Stimulated activated CD8-positive, alpha-beta memory T cell treated with anti-CD3 and anti-CD28 coated beads, Interleukin-7, amount 100 ng/mL, for 24 hours (primary cell): ENCODE measurements around the gene WDR27.
"Not testable (repeated sequence)": the region's sequence is repeated elsewhere in the genome, so short reads cannot be mapped to it uniquely, and the experiment has no call there.

Experiments used
- DNase-seq: peaks from one replicate; pipeline ENCODE4 v3.0.0-alpha.2; 2020; ENCODE audit warnings: low read depth

Gene WDR27

GRCh38 chr6:169601129-169601528 is 100.7 kb downstream of the WDR27 start:
- DNase-seq = not testable (repeated sequence)

GRCh38 chr6:169592558-169592957 is 109.3 kb downstream of the WDR27 start:
- no peak for DNase-seq

GRCh38 chr6:169591616-169592015 is 110.2 kb downstream of the WDR27 start:
- DNase-seq = no peak

GRCh38 chr6:169590376-169590939 is 111.4 kb downstream of the WDR27 start:
- no peak for DNase-seq

GRCh38 chr6:169589699-169590257 is 112.1 kb downstream of the WDR27 start:
- no peak for DNase-seq

- DNase-seq = no peak
Observed at GRCh38 chr6:169589293-169589692, 112.5 kb downstream of the WDR27 start.

GRCh38 chr6:169587975-169588374 is 113.9 kb downstream of the WDR27 start:
- DNase-seq = no peak

- DNase-seq = no peak
Observed at GRCh38 chr6:169583886-169584541, 117.8 kb downstream of the WDR27 start.

- no peak for DNase-seq
Observed at GRCh38 chr6:169579407-169580111, 122.3 kb downstream of the WDR27 start.

GRCh38 chr6:169577974-169578373 is 123.9 kb downstream of the WDR27 start:
- DNase-seq = no peak

- no peak for DNase-seq
Observed at GRCh38 chr6:169577236-169577635, 124.6 kb downstream of the WDR27 start.

- DNase-seq = no peak
Observed at GRCh38 chr6:169575821-169576220, 126.0 kb downstream of the WDR27 start.

GRCh38 chr6:169575365-169575764 is 126.5 kb downstream of the WDR27 start:
- no peak for DNase-seq

GRCh38 chr6:169574420-169574819 is 127.4 kb downstream of the WDR27 start:
- no peak for DNase-seq

GRCh38 chr6:169573883-169574282 is 127.9 kb downstream of the WDR27 start:
- no peak for DNase-seq

GRCh38 chr6:169571123-169571962 is 130.5 kb downstream of the WDR27 start:
- DNase-seq = no peak

- no peak for DNase-seq
Observed at GRCh38 chr6:169568314-169569087, 133.3 kb downstream of the WDR27 start.

- no peak for DNase-seq
Observed at GRCh38 chr6:169567819-169568218, 134.0 kb downstream of the WDR27 start.

GRCh38 chr6:169566961-169567750 is 134.7 kb downstream of the WDR27 start:
- DNase-seq = no peak

GRCh38 chr6:169566319-169566718 is 135.5 kb downstream of the WDR27 start:
- no peak for DNase-seq
